Measurements from ENCODE around the gene PCNX2. TPM values are rescaled to one million over a fixed set of nuclear protein-coding genes. Genes with fewer than 3 reads are reported as not detected.

Gene PCNX2
- polyA plus RNA-seq, 1 donor (not counting 4 experiments of a cell fraction or from before 2014, with no cell fraction given) = 18.0 TPM

DNA sequence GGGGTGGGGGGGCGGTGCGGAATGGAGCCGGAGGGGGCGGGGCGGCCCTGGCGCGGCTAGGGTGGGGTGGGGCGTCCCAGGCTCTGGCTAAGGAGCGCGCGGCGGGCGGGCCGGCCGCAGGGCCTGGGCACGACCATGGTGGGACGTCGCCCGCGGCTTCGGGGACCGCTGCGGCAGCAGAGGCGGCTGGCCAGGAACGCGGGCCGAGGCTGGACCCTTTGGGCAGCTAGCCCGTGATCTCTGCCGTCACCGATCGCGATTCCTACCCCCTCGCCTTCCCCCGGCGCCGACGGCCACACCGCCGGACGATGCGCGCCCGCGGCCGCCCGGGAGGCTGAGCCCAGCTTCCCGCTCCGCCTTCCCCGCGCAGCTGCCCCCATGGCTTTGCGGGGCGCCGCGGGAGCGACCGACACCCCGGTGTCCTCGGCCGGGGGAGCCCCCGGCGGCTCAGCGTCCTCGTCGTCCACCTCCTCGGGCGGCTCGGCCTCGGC is 32.2 kb upstream of the PCNX2 start, which contains the start of gene MAP3K21:
Gene MAP3K21 (plus strand): TSS at position 74 of the 491 bp plus-strand sequence. CDS start 305 bp downstream, at position 379.
- Histone ChIP-seq H3K27ac (ENCODE audit: control insufficient read depth, insufficient read depth, low read length) (peak within 1 kb of the TSS; percentile 58), H3K9ac (ENCODE audit: control insufficient read depth, extremely low read depth, insufficient read depth, low read length) (peak within 1 kb of the TSS; percentile 82), H4K20me1 (ENCODE audit: control insufficient read depth, extremely low read depth, insufficient read depth, low read length) (no peaks in the 10 kb centered on the region), H3K9me1 (ENCODE audit: control insufficient read depth, extremely low read depth, insufficient read depth, low read length) (no peaks in the 10 kb centered on the region), H3K4me2 (ENCODE audit: control insufficient read depth, extremely low read depth, insufficient read depth, low read depth, low read length) (peak within 1 kb of the TSS; percentile 96), H3K4me3 (ENCODE audit: control insufficient read depth in 2 of 3, extremely low read depth in 1 of 3, insufficient read depth in 2 of 3, low read depth in 1 of 3, low read length in 3 of 3) (peak within 1 kb of the TSS; percentile 59 to 87 (median 72)), H3K27me3 (ENCODE audit: control insufficient read depth, extremely low read depth, insufficient read depth, low read length) (no peaks in the 10 kb centered on the region), H3K79me2 (ENCODE audit: control insufficient read depth, insufficient read depth, low read length) (peaks cover 22% of the 10 kb centered on the region), H3K36me3 (ENCODE audit: control insufficient read depth in 2 of 2, extremely low read depth in 1 of 2, insufficient read depth in 2 of 2, low read length in 2 of 2) (no peaks in the 10 kb centered on the region), H2AFZ (ENCODE audit: control insufficient read depth, low read length) (peak within 1 kb of the TSS; percentile 84), H3K4me1 (ENCODE audit: control insufficient read depth, extremely low read depth, insufficient read depth, low read length) (peaks cover 20% of the 10 kb centered on the region), H3K9me3 (ENCODE audit: control insufficient read depth, low read depth, low read length) (no peaks in the 10 kb centered on the region)
- TF ChIP-seq CTCF (optimal IDR thresholded peaks at IDR 0.05 in 1 of 3, IDR thresholded peaks at IDR 0.05 in 1 of 3, conservative IDR thresholded peaks at IDR 0.05 in 1 of 3; ENCODE audit: extremely low read depth in 1 of 3, insufficient read depth in 2 of 3, low read length in 3 of 3) (no peak), EZH2 (IDR thresholded peaks at IDR 0.05; ENCODE audit: low read length) (no peak)
- DNase-seq (ENCODE audit: low read depth, low spot score) = no peak
- FAIRE-seq = no peak
- dilution Hi-C loops (cut with MboI; ENCODE audit: extremely low pct_ligation_motif_present, low sequenced_read_pairs) = no loop called here

DNA sequence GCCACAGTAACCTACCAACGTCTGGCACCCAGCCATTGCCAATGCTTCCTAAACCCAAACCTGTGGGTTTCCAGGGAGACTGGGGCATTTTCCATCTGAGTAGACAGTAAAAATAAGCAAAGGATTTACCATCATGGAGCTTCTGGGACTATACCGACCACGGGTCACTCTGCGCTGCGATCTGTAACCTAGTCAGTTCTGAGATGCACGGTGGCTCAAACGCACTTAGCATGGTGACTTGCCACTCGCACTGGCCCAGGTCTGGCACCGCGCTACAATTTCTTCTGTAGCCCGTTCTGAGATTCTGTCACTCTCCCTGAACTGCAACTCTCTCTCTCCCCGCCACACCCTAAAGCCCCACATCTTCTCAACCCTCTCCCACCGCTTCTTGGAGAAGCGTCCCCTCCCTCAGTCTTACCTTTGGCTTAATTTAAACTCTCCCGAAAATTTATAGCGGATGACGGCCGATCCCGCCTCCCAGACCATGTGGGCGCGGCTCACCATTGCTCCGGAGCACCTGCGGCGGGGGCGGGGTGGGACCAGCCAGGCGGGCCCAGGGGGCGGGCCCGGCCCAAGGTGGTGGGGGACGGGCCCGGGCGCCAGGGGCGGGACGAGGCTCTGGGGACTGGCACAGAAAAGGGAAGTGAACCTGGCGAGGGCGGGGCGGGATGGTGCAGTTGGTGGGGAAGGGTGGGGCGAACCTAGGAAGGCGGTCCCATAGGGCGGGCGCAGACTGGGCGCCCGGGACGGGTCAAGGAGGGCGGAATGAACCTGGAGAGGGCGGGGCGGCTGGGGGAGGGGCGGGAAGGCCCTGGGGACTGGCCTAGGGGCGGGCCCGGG is 31.5 kb upstream of the PCNX2 start:
- DNase-seq (ENCODE audit: low read depth, low spot score) (peak; percentile 78), FAIRE-seq (no peak)
- no peak for TF ChIP-seq EZH2 (IDR thresholded peaks at IDR 0.05; ENCODE audit: low read length)
- no peak for TF ChIP-seq CTCF (optimal IDR thresholded peaks at IDR 0.05 in 1 of 3, IDR thresholded peaks at IDR 0.05 in 1 of 3, conservative IDR thresholded peaks at IDR 0.05 in 1 of 3; ENCODE audit: extremely low read depth in 1 of 3, insufficient read depth in 2 of 3, low read length in 3 of 3)
- dilution Hi-C loops (cut with MboI; ENCODE audit: extremely low pct_ligation_motif_present, low sequenced_read_pairs) = no loop called here
- Histone ChIP-seq H3K4me2 (ENCODE audit: control insufficient read depth, extremely low read depth, insufficient read depth, low read depth, low read length) (peak overlapping the region; percentile 76), H3K4me3 (ENCODE audit: control insufficient read depth in 2 of 3, extremely low read depth in 1 of 3, insufficient read depth in 2 of 3, low read depth in 1 of 3, low read length in 3 of 3) (peak overlapping the region; percentile 25 to 60 (median 26)), H3K27ac (ENCODE audit: control insufficient read depth, insufficient read depth, low read length) (no peak overlapping the region), H3K9me1 (ENCODE audit: control insufficient read depth, extremely low read depth, insufficient read depth, low read length) (no peaks in the 10 kb centered on the region), H3K9me3 (ENCODE audit: control insufficient read depth, low read depth, low read length) (no peaks in the 10 kb centered on the region), H4K20me1 (ENCODE audit: control insufficient read depth, extremely low read depth, insufficient read depth, low read length) (no peaks in the 10 kb centered on the region), H3K79me2 (ENCODE audit: control insufficient read depth, insufficient read depth, low read length) (peaks cover 19% of the 10 kb centered on the region), H3K27me3 (ENCODE audit: control insufficient read depth, extremely low read depth, insufficient read depth, low read length) (no peaks in the 10 kb centered on the region), H3K4me1 (ENCODE audit: control insufficient read depth, extremely low read depth, insufficient read depth, low read length) (peaks cover 20% of the 10 kb centered on the region), H3K36me3 (ENCODE audit: control insufficient read depth in 2 of 2, extremely low read depth in 1 of 2, insufficient read depth in 2 of 2, low read length in 2 of 2) (no peaks in the 10 kb centered on the region), H2AFZ (ENCODE audit: control insufficient read depth, low read length) (peak overlapping the region; percentile 82), H3K9ac (ENCODE audit: control insufficient read depth, extremely low read depth, insufficient read depth, low read length) (no peak overlapping the region)
